Panc1 (cell line): ENCODE measurements around the gene INO80D. TPM values are rescaled to one million over a fixed set of nuclear protein-coding genes. Genes with fewer than 3 reads are reported as not detected.

Experiments used
- ATAC-seq: fragments of 200-7000 bp; cut with Tn5 transposase; 2 replicates; pipeline ENCODE4 v1.9.1; 2020; ENCODE audit warnings: mild to moderate bottlenecking, moderate library complexity
- BruUV-seq: library from RNA; stranded (reverse); fragments of 400-500 nt; replicated peaks from 2 replicates; lab custom pipeline; 2021; lab: Mats Ljungman, UMichigan
- CTCF ChIA-PET: fragments of 300-600 bp; sonication (Branson Sonifier 250); formaldehyde crosslinking; loops from one replicate; lab custom pipeline; 2022; ENCODE audit warnings: antibody characterized with exemption; lab: Charles Lee
- POLR2A ChIA-PET: fragments of 300-600 bp; sonication (Branson Sonifier 250); formaldehyde crosslinking; loops from one replicate; lab custom pipeline; 2022; ENCODE audit warnings: antibody characterized with exemption; lab: Charles Lee
- DNase-seq: peaks from one replicate; pipeline ENCODE4 v3.0.0-alpha.2; 2010; ENCODE audit warnings: low read depth, low spot score
- H3K27ac ChIP-seq: 2 replicates; pipeline ENCODE4 v1.5.1; 2011; ENCODE audit warnings: mild to moderate bottlenecking, low read length, inconsistent platforms
- H3K27me3 ChIP-seq: fragments of 200-500 bp; sonication (Bioruptor generic); 2 replicates; pipeline ENCODE4 v1.6.0; 2014; ENCODE audit warnings: low read length, inconsistent platforms; ENCODE audit not compliant: control insufficient read depth, insufficient read depth
- H3K36me3 ChIP-seq: fragments of 200-500 bp; sonication (Bioruptor generic); 2 replicates; pipeline ENCODE4 v1.5.1; 2014; ENCODE audit warnings: inconsistent platforms, mild to moderate bottlenecking, low read length, moderate library complexity; ENCODE audit not compliant: control insufficient read depth, insufficient read depth
- H3K4me1 ChIP-seq: 2 replicates; pipeline ENCODE4 v1.5.1; 2011; ENCODE audit warnings: inconsistent platforms, mild to moderate bottlenecking, low read length, moderate library complexity; ENCODE audit not compliant: control insufficient read depth, insufficient read depth
- H3K4me3 ChIP-seq, 2 experiments: 2 replicates each; pipeline ENCODE4 v1.5.1; 2011 to 2012; ENCODE audit warnings: low read depth in 2 of 2, low read length in 2 of 2, mild to moderate bottlenecking in 2 of 2, inconsistent platforms in 1 of 2, moderate library complexity in 1 of 2
- H3K9me3 ChIP-seq: fragments of 200-500 bp; sonication (Bioruptor generic); 2 replicates; pipeline ENCODE4 v1.5.1; 2014; ENCODE audit warnings: low read depth, mild to moderate bottlenecking, inconsistent platforms, low read length, moderate library complexity; ENCODE audit not compliant: control insufficient read depth, insufficient read depth
- POLR2AphosphoS5 ChIP-seq: IDR thresholded peaks from 2 replicates; pipeline ENCODE4 v1.6.1; 2012; ENCODE audit warnings: mild to moderate bottlenecking, low read depth, low read length, moderate library complexity
- SIN3A ChIP-seq: IDR thresholded peaks from 2 replicates; pipeline ENCODE4 v1.6.1; 2012; ENCODE audit warnings: low read depth, mild to moderate bottlenecking, low read length, moderate library complexity, borderline replicate concordance; ENCODE audit not compliant: insufficient read depth
- TCF7L2 ChIP-seq: IDR thresholded peaks from 2 replicates; pipeline ENCODE4 v1.6.1; 2011; ENCODE audit warnings: mild to moderate bottlenecking, low read depth, low read length, inconsistent platforms
- in situ Hi-C: cut with HindIII; loops from 2 replicates; pipeline ENCODE4 v1.10.0; 2016; ENCODE audit warnings: low sequenced_read_pairs, low pct_unique_long_range_greater_than_20kb
- intact Hi-C: fragments of 100-400 bp; cut with micrococcal nuclease; formaldehyde crosslinking; loops from one replicate; pipeline ENCODE4 v1.10.0; 2022; ENCODE audit not compliant: unreplicated experiment
- total RNA-seq: library from RNA; stranded (reverse); gene quantifications from one replicate; pipeline ENCODE4 v1.2.1, GENCODE V29; 2021; ENCODE audit not compliant: unreplicated experiment
- TF ChIP-seq, protein P1 (sequence below): fragments of 450-650 bp; IDR thresholded peaks from 2 replicates; pipeline ENCODE4 v1.5.1; 2017; ENCODE audit warnings: mild to moderate bottlenecking
- TF ChIP-seq, protein P2 (sequence below), 2 experiments: IDR thresholded peaks; 2 replicates each; pipeline ENCODE4 v1.6.1; 2011 to 2012; ENCODE audit warnings: low read depth in 2 of 2, control low read depth in 1 of 2, low read length in 1 of 2, mild to moderate bottlenecking in 1 of 2, moderate library complexity in 1 of 2; ENCODE audit not compliant: insufficient read depth in 1 of 2

INO80D gene
- total RNA-seq, 1 experiment from 2014 or later: 17.9 TPM

DNA sequence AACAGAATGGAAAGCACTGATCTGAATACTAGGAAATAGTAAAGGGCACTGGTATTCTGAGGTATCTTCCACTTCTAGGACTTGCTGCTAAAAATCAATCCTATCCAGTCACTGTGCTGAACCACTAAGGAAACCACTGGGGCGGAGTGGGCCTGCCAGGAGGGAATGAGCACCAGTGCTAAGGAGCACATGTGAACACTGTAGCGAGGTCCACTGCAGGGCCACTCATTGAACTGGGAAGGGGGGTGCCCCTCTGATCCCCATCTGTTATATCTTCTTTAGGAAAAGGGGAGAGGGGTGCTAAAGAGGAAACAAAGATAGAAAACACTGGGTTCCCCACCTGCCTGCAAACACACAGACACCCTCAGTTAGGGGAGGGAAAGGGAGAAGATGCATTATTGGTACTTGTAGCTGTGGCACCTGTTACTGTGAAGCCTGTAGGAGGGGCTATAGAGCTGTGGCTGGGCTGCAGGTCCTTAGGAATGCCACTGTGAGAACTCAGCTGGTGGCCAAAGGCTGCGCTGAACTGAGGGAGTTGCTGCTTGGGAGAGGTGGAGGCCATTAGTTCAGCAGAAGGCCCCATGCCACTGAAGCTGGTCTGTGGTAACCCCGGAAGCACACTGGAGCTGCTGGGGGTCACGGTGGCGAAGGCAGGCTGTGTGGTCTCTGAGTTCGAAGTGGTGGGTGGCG, 81.8 kb downstream of the INO80D start:
- no peaks in the 10 kb centered on the region for H3K27me3 ChIP-seq
- no peaks in the 10 kb centered on the region for H3K9me3 ChIP-seq
- POLR2A ChIA-PET: interaction anchor here (0.6 kb wide), 1 partner anchor 21 kb away, joined by 3 read pairs; no protein-coding TSS in a partner anchor
- BruUV-seq: no TSS peak
- in situ Hi-C loops: no loop called here
- peaks cover 7% of the 10 kb centered on the region; the same call in 1 of the 2 replicates for H3K36me3 ChIP-seq
- peak; percentile 69; the same call in 1 of the 2 replicates for ATAC-seq
- TF ChIP-seq POLR2AphosphoS5: no peak
- no peak for TF ChIP-seq SIN3A
- TF ChIP-seq, protein P1, sequence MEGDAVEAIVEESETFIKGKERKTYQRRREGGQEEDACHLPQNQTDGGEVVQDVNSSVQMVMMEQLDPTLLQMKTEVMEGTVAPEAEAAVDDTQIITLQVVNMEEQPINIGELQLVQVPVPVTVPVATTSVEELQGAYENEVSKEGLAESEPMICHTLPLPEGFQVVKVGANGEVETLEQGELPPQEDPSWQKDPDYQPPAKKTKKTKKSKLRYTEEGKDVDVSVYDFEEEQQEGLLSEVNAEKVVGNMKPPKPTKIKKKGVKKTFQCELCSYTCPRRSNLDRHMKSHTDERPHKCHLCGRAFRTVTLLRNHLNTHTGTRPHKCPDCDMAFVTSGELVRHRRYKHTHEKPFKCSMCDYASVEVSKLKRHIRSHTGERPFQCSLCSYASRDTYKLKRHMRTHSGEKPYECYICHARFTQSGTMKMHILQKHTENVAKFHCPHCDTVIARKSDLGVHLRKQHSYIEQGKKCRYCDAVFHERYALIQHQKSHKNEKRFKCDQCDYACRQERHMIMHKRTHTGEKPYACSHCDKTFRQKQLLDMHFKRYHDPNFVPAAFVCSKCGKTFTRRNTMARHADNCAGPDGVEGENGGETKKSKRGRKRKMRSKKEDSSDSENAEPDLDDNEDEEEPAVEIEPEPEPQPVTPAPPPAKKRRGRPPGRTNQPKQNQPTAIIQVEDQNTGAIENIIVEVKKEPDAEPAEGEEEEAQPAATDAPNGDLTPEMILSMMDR: no peak; the same call in 1 of the 2 replicates
- no peak for TF ChIP-seq TCF7L2
- TF ChIP-seq, protein P2, sequence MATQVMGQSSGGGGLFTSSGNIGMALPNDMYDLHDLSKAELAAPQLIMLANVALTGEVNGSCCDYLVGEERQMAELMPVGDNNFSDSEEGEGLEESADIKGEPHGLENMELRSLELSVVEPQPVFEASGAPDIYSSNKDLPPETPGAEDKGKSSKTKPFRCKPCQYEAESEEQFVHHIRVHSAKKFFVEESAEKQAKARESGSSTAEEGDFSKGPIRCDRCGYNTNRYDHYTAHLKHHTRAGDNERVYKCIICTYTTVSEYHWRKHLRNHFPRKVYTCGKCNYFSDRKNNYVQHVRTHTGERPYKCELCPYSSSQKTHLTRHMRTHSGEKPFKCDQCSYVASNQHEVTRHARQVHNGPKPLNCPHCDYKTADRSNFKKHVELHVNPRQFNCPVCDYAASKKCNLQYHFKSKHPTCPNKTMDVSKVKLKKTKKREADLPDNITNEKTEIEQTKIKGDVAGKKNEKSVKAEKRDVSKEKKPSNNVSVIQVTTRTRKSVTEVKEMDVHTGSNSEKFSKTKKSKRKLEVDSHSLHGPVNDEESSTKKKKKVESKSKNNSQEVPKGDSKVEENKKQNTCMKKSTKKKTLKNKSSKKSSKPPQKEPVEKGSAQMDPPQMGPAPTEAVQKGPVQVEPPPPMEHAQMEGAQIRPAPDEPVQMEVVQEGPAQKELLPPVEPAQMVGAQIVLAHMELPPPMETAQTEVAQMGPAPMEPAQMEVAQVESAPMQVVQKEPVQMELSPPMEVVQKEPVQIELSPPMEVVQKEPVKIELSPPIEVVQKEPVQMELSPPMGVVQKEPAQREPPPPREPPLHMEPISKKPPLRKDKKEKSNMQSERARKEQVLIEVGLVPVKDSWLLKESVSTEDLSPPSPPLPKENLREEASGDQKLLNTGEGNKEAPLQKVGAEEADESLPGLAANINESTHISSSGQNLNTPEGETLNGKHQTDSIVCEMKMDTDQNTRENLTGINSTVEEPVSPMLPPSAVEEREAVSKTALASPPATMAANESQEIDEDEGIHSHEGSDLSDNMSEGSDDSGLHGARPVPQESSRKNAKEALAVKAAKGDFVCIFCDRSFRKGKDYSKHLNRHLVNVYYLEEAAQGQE (IDR thresholded peaks at IDR 0.05; ENCODE audit: insufficient read depth in 1 of 2, low read depth in 2 of 2, low read length in 1 of 2): no peak
- H3K4me1 ChIP-seq: no peaks in the 10 kb centered on the region
- no peak overlapping the region for H3K4me3 ChIP-seq
- DNase-seq: no peak
- intact Hi-C loops: no loop called here
- CTCF ChIA-PET: no interaction called here
- H3K27ac ChIP-seq: no peak overlapping the region

DNA sequence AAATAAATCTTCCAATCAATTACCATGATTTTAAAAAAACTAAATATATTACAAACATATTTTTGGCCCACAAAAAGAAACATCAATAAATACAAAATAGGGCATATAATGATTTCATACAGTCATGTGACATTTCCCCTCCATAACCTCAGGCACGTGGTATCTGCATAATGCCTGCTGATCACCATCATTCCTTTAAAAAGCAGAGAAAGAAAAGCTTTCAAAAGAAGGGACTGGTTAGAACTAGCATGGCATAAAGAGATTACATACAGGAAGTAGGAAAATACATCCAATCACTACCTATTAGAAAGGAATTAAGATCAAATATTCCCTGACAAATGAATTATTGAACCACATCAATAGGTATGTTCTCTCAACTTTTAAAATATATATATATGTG, 83.5 kb downstream of the INO80D start:
- no peaks in the 10 kb centered on the region for H3K27me3 ChIP-seq
- ChIA-PET POLR2A (no interaction called here), CTCF (no interaction called here)
- peaks cover 5% of the 10 kb centered on the region; the same call in 1 of the 2 replicates for H3K36me3 ChIP-seq
- no peak for DNase-seq
- BruUV-seq: TSS peak; percentile 6
- ATAC-seq: no peak
- intact Hi-C loops (no loop called here), in situ Hi-C loops (no loop called here)
- no peak overlapping the region for H3K27ac ChIP-seq
- TF ChIP-seq, protein P1: no peak
- TF ChIP-seq POLR2AphosphoS5: no peak
- TF ChIP-seq, protein P2 (IDR thresholded peaks at IDR 0.05; ENCODE audit: insufficient read depth in 1 of 2, low read depth in 2 of 2, low read length in 1 of 2): no peak
- TF ChIP-seq TCF7L2: no peak
- no peak for TF ChIP-seq SIN3A
- no peaks in the 10 kb centered on the region for H3K9me3 ChIP-seq
- H3K4me1 ChIP-seq: no peaks in the 10 kb centered on the region
- no peak overlapping the region for H3K4me3 ChIP-seq
